ENCODE measurements around the gene MNT. TPM values are rescaled to one million over a fixed set of nuclear protein-coding genes. Genes with fewer than 3 reads are reported as not detected.
"Not testable (repeated sequence)": the region's sequence is repeated elsewhere in the genome, so short reads cannot be mapped to it uniquely, and the experiment has no call there.

Gene MNT
- total RNA-seq, 4 donors from 2014 or later = 13.7 to 27.7 (median 20.9) TPM

DNA sequence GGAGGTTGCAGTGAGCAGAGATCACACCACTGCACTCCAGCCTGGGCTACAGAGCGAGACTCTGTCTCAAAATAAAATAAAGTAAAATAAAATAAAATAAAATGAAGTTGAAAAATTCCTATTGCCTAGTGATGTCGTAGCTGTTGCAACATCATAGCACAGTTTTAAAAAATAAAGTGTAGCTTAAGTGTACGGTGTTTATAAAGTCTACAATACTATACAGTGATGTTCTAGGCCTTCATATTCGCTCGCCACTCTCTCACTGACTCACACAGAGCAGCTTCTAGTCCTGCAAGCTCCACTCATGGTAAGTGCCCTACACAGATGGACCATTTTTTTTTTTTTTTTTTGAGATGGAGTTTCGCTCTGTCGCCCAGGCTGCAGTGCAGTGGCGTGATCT is 43.5 kb upstream of the MNT start:
- WGBS, 2 donors (ENCODE audit: low coverage in 1 of 2) = 98 to 100% methylated on average over 5 to 8 of the region's 8 CpGs
- Histone ChIP-seq H3K4me1 (peaks cover 0 to 12% (median 9%) of the 10 kb centered on the region in 4 donors), H3K9me3 (no peaks in the 10 kb centered on the region), H3K27me3 (no peaks in the 10 kb centered on the region), H3K4me3 (no peak overlapping the region), H3K27ac (no peak overlapping the region), H3K36me3 (peaks cover 0 to 7% (median 2%) of the 10 kb centered on the region in 4 donors)
- TF ChIP-seq EP300 (IDR thresholded peaks at IDR 0.05; ENCODE audit: low read depth) (no peak), POLR2AphosphoS5 (IDR thresholded peaks at IDR 0.05) (no peak), POLR2A (IDR thresholded peaks at IDR 0.05) (no peak)
- TF ChIP-seq, protein P1, sequence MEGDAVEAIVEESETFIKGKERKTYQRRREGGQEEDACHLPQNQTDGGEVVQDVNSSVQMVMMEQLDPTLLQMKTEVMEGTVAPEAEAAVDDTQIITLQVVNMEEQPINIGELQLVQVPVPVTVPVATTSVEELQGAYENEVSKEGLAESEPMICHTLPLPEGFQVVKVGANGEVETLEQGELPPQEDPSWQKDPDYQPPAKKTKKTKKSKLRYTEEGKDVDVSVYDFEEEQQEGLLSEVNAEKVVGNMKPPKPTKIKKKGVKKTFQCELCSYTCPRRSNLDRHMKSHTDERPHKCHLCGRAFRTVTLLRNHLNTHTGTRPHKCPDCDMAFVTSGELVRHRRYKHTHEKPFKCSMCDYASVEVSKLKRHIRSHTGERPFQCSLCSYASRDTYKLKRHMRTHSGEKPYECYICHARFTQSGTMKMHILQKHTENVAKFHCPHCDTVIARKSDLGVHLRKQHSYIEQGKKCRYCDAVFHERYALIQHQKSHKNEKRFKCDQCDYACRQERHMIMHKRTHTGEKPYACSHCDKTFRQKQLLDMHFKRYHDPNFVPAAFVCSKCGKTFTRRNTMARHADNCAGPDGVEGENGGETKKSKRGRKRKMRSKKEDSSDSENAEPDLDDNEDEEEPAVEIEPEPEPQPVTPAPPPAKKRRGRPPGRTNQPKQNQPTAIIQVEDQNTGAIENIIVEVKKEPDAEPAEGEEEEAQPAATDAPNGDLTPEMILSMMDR (IDR thresholded peaks at IDR 0.05) = no peak
- DNase-seq = no peak
- intact Hi-C loops (cut with DNase I; ENCODE audit: low total_unique reads) = no loop called here
- in situ Hi-C loops (cut with MboI; ENCODE audit: low pct_ligation_motif_present in 1 of 4, low pct_unique_long_range_greater_than_20kb in 1 of 4, low sequenced_read_pairs in 3 of 4) = no loop called here

- 33 to 41% methylated on average over 3 of the region's 3 CpGs for WGBS, 2 donors (ENCODE audit: low coverage in 1 of 2)
- no peak for TF ChIP-seq EP300 (IDR thresholded peaks at IDR 0.05; ENCODE audit: low read depth)
- TF ChIP-seq, protein P1 (IDR thresholded peaks at IDR 0.05) = no peak
- TF ChIP-seq POLR2AphosphoS5 (IDR thresholded peaks at IDR 0.05) = no peak
- no peak for TF ChIP-seq POLR2A (IDR thresholded peaks at IDR 0.05)
- H3K27me3 ChIP-seq = no peaks in the 10 kb centered on the region
- H3K4me1 ChIP-seq = peaks cover 0 to 12% (median 9%) of the 10 kb centered on the region in 4 donors
- intact Hi-C loops (cut with DNase I; ENCODE audit: low total_unique reads) (no loop called here), in situ Hi-C loops (cut with MboI; ENCODE audit: low pct_ligation_motif_present in 1 of 4, low pct_unique_long_range_greater_than_20kb in 1 of 4, low sequenced_read_pairs in 3 of 4) (no loop called here)
- no peaks in the 10 kb centered on the region for H3K9me3 ChIP-seq
- H3K27ac ChIP-seq = peak overlapping the region; percentile 38 to 73 (median 68)
- H3K4me3 ChIP-seq = no peak overlapping the region
- H3K36me3 ChIP-seq = peaks cover 0 to 25% (median 7%) of the 10 kb centered on the region in 4 donors
- DNase-seq = no peak
These were observed 41.3 kb upstream of the MNT start for GRCh38 chr17:2442166-2442565.

DNA sequence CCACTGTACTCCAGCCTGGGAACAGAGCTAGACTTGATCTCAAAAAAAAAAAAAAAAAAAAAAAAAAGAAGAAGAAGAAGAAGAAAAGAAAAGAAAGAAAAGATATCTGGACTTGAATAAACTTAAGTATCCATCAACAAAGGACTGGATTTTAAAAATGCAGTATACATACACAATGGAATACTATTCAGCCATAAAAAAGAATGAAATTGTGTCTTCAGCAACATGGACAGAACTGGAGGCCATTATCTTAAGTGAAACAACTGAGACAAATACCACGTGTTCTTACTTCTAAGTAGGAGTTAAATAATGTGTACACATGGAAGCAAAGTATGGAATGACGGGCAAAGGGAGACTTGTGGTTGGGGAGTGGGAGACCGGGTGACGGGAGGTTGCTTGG is 40.1 kb upstream of the MNT start:
- no peak overlapping the region for H3K4me3 ChIP-seq
- DNase-seq = no peak
- no peaks in the 10 kb centered on the region for H3K9me3 ChIP-seq
- no peaks in the 10 kb centered on the region for H3K27me3 ChIP-seq
- intact Hi-C loops (cut with DNase I; ENCODE audit: low total_unique reads) (no loop called here), in situ Hi-C loops (cut with MboI; ENCODE audit: low pct_ligation_motif_present in 1 of 4, low pct_unique_long_range_greater_than_20kb in 1 of 4, low sequenced_read_pairs in 3 of 4) (no loop called here)
- H3K27ac ChIP-seq = no peak overlapping the region
- 97 to 98% methylated on average over 4 of the region's 4 CpGs for WGBS, 2 donors (ENCODE audit: low coverage in 1 of 2)
- TF ChIP-seq, protein P1 (IDR thresholded peaks at IDR 0.05) = no peak
- TF ChIP-seq POLR2AphosphoS5 (IDR thresholded peaks at IDR 0.05) (no peak), POLR2A (IDR thresholded peaks at IDR 0.05) (no peak), EP300 (IDR thresholded peaks at IDR 0.05; ENCODE audit: low read depth) (no peak)
- H3K4me1 ChIP-seq = peaks cover 0 to 12% (median 9%) of the 10 kb centered on the region in 4 donors
- peaks cover 0 to 27% (median 12%) of the 10 kb centered on the region in 4 donors for H3K36me3 ChIP-seq

GRCh38 chr17:2439997-2440396 is 39.1 kb upstream of the MNT start:
- H3K4me3 ChIP-seq; DNase-seq; H3K9me3 ChIP-seq; in situ Hi-C loops (cut with MboI; ENCODE audit: low pct_ligation_motif_present in 1 of 4, low pct_unique_long_range_greater_than_20kb in 1 of 4, low sequenced_read_pairs in 3 of 4); H3K27me3 ChIP-seq; H3K27ac ChIP-seq; intact Hi-C loops (cut with DNase I; ENCODE audit: low total_unique reads): not testable (repeated sequence)
- Histone ChIP-seq H3K4me1 (peaks cover 0 to 12% (median 9%) of the 10 kb centered on the region in 4 donors), H3K36me3 (peaks cover 0 to 33% (median 13%) of the 10 kb centered on the region in 4 donors)
- WGBS, 2 donors (ENCODE audit: low coverage in 1 of 2) = 98 to 100% methylated on average over 1 to 6 of the region's 6 CpGs

DNA sequence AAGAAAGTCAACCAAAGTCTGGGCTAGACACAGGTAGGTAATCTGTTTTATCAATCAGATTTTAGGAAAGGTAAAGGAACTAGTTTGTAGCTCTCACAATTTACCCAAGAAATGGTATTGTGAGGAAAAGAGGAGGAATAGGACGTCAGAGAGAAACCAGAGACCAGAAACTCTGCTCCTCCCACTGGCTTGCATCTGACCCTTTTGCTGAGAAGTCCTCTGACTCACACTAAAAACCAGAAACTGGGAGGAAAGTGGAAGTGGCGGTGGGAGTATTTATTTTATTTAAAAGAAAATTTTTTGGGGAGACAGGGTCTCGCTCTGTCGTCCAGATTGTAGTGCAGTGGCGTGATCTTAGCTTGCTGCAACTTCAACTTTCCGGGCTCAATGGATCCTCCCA is 38.0 kb upstream of the MNT start:
- Histone ChIP-seq H3K36me3 (peaks cover 0 to 33% (median 16%) of the 10 kb centered on the region in 4 donors), H3K9me3 (no peaks in the 10 kb centered on the region), H3K4me3 (no peak overlapping the region), H3K27ac (no peak overlapping the region), H3K4me1 (peaks cover 0 to 12% (median 9%) of the 10 kb centered on the region in 4 donors), H3K27me3 (no peaks in the 10 kb centered on the region)
- in situ Hi-C loops (cut with MboI; ENCODE audit: low pct_ligation_motif_present in 1 of 4, low pct_unique_long_range_greater_than_20kb in 1 of 4, low sequenced_read_pairs in 3 of 4) = no loop called here
- WGBS, 2 donors (ENCODE audit: low coverage in 1 of 2) = 64 to 85% methylated on average over 1 to 6 of the region's 6 CpGs
- DNase-seq = no peak
- no peak for TF ChIP-seq POLR2A (IDR thresholded peaks at IDR 0.05)
- TF ChIP-seq EP300 (IDR thresholded peaks at IDR 0.05; ENCODE audit: low read depth) = no peak
- TF ChIP-seq, protein P1 (IDR thresholded peaks at IDR 0.05) = no peak
- no peak for TF ChIP-seq POLR2AphosphoS5 (IDR thresholded peaks at IDR 0.05)
- intact Hi-C loops (cut with DNase I; ENCODE audit: low total_unique reads) = no loop called here

Data from transverse colon (tissue), 4 donors.